Measurements from ENCODE around the gene ACER1. TPM values are rescaled to one million over a fixed set of nuclear protein-coding genes. Genes with fewer than 3 reads are reported as not detected.

Gene ACER1
- total and polyA plus RNA-seq, 2 of the 13 experiments (the other 11 are each of a cell fraction or from before 2014, with no cell fraction given), result not detected

- TF ChIP-seq SALL1 (CRISPR knock-in tag; IDR thresholded peaks at IDR 0.05) (peak; percentile 65), TARDBP (CRISPR knock-in tag; IDR thresholded peaks at IDR 0.05) (peak; percentile 77; the same call in 1 of the 2 replicates), NR2F1 (CRISPR knock-in tag; IDR thresholded peaks at IDR 0.05) (no peak), ZFP1 (CRISPR knock-in tag; IDR thresholded peaks at IDR 0.05) (0 out of 2 replicates have a peak, but pooled peaks have one; percentile 64), ZBTB37 (CRISPR knock-in tag; IDR thresholded peaks at IDR 0.05) (peak; percentile 99), ZNF281 (CRISPR knock-in tag; IDR thresholded peaks at IDR 0.05; ENCODE audit: borderline replicate concordance) (peak; percentile 92), RBM22 (optimal IDR thresholded peaks at IDR 0.05; ENCODE audit: low read length) (peak; percentile 56), MYC (CRISPR knock-in tag; IDR thresholded peaks at IDR 0.05; ENCODE audit: borderline replicate concordance) (peak; percentile 39; the same call in 1 of the 2 replicates), ZNF326 (CRISPR knock-in tag; IDR thresholded peaks at IDR 0.05; ENCODE audit: borderline replicate concordance) (no peak), FOXO1 (CRISPR knock-in tag; IDR thresholded peaks at IDR 0.05) (peak; percentile 65), SPEN (CRISPR knock-in tag; IDR thresholded peaks at IDR 0.05; ENCODE audit: low read depth) (peak; percentile 48), ZFP41 (CRISPR knock-in tag; IDR thresholded peaks at IDR 0.05; ENCODE audit: borderline replicate concordance) (0 out of 2 replicates have a peak, but pooled peaks have one; percentile 56), STAG1 (CRISPR knock-in tag; IDR thresholded peaks at IDR 0.05) (0 out of 2 replicates have a peak, but pooled peaks have one; percentile 4), ELF1 (CRISPR knock-in tag; IDR thresholded peaks at IDR 0.05) (peak; percentile 46), E2F1 (CRISPR knock-in tag; IDR thresholded peaks at IDR 0.05) (peak; percentile 45), TFE3 (CRISPR knock-in tag; IDR thresholded peaks at IDR 0.05) (peak; percentile 75), ZMYM2 (CRISPR knock-in tag; IDR thresholded peaks at IDR 0.05) (no peak), ELF3 (CRISPR knock-in tag; IDR thresholded peaks at IDR 0.05) (peak; percentile 73; the same call in 1 of the 2 replicates), CHD4 (IDR thresholded peaks at IDR 0.05; ENCODE audit: borderline replicate concordance, low read length) (no peak), ZNF652 (CRISPR knock-in tag; IDR thresholded peaks at IDR 0.05; ENCODE audit: borderline replicate concordance, low read depth) (no peak), MIER2 (CRISPR knock-in tag; IDR thresholded peaks at IDR 0.05) (0 out of 2 replicates have a peak, but pooled peaks have one; percentile 22), CEBPB (IDR thresholded peaks at IDR 0.05; ENCODE audit: borderline replicate concordance, low read depth, low read length) (peak; percentile 97), RBAK (CRISPR knock-in tag; IDR thresholded peaks at IDR 0.05) (no peak)
Observed at GRCh38 chr19:6273701-6274601, 59.5 kb downstream of the ACER1 start (continued).
